SJCRH30 (cell line): ENCODE measurements around the gene IGFBP7. TPM values are rescaled to one million over a fixed set of nuclear protein-coding genes. Genes with fewer than 3 reads are reported as not detected.

ENCODE experiments used
- DNase-seq, 2 experiments: peaks; one replicate each; pipeline ENCODE4 v3.0.0-alpha.2; 2015 to 2020
- H3K27ac ChIP-seq: fragments of 250-450 bp; sonication (Bioruptor Pico); 2 replicates; pipeline ENCODE4 v1.5.1; 2020; ENCODE audit warnings: mild to moderate bottlenecking, moderate library complexity
- H3K27me3 ChIP-seq: fragments of 250-450 bp; sonication (Bioruptor Pico); 2 replicates; pipeline ENCODE4 v1.5.1; 2020; ENCODE audit warnings: mild to moderate bottlenecking, moderate library complexity
- H3K36me3 ChIP-seq: fragments of 250-450 bp; sonication (Bioruptor Pico); 2 replicates; pipeline ENCODE4 v1.5.1; 2020; ENCODE audit warnings: mild to moderate bottlenecking, moderate library complexity
- H3K4me1 ChIP-seq: fragments of 250-450 bp; sonication (Bioruptor Pico); 2 replicates; pipeline ENCODE4 v1.5.1; 2020; ENCODE audit warnings: mild to moderate bottlenecking, moderate library complexity
- H3K4me3 ChIP-seq: fragments of 250-450 bp; sonication (Bioruptor Pico); 2 replicates; pipeline ENCODE4 v1.5.1; 2020; ENCODE audit warnings: mild to moderate bottlenecking, moderate library complexity
- H3K9me3 ChIP-seq: fragments of 250-450 bp; sonication (Bioruptor Pico); replicated peaks from 2 replicates; pipeline ENCODE4 v1.5.1; 2020; ENCODE audit warnings: mild to moderate bottlenecking, moderate library complexity
- total RNA-seq: library from RNA; depleted of rRNA; stranded (reverse); fragments of >200 nt; shearing (Covaris generic); gene quantifications from 2 replicates; pipeline ENCODE4 v1.2.3, GENCODE V29; 2014

Gene IGFBP7
- total RNA-seq, 1 experiment from 2014 or later, result 1.8 TPM

DNA sequence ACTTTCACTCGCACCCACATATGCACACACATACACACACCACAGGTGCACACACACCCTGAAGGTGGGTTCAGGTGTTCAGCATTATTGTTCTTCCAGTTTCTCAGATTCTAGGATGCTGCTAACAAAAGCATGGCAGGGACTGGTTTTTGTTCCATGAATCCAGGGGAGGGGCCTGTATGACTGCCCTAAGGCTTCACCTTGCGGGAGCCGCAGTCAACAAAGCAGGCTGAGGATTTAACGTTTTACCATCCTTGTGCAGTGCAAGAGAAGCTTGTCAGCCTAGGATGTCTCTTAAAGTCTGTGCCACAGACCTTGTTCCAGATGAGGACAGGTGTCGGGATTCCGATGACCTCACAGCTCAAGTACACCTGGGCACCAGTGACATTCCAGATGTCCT, 69.7 kb downstream of the IGFBP7 start:
- no peaks in the 10 kb centered on the region for H3K9me3 ChIP-seq
- no peak overlapping the region for H3K27ac ChIP-seq
- no peak overlapping the region for H3K4me3 ChIP-seq
- no peak for DNase-seq
- no peaks in the 10 kb centered on the region for H3K36me3 ChIP-seq
- H3K27me3 ChIP-seq, result no peaks in the 10 kb centered on the region
- peaks cover 6% of the 10 kb centered on the region; the same call in 1 of the 2 replicates for H3K4me1 ChIP-seq

- Histone ChIP-seq H3K27me3 (no peaks in the 10 kb centered on the region), H3K27ac (no peak overlapping the region), H3K4me1 (peaks cover 1% of the 10 kb centered on the region; the same call in 1 of the 2 replicates), H3K4me3 (no peak overlapping the region), H3K9me3 (no peaks in the 10 kb centered on the region), H3K36me3 (no peaks in the 10 kb centered on the region)
- no peak for DNase-seq
Measured at GRCh38 chr4:57039345-57039744, 70.8 kb downstream of the IGFBP7 start.

DNA sequence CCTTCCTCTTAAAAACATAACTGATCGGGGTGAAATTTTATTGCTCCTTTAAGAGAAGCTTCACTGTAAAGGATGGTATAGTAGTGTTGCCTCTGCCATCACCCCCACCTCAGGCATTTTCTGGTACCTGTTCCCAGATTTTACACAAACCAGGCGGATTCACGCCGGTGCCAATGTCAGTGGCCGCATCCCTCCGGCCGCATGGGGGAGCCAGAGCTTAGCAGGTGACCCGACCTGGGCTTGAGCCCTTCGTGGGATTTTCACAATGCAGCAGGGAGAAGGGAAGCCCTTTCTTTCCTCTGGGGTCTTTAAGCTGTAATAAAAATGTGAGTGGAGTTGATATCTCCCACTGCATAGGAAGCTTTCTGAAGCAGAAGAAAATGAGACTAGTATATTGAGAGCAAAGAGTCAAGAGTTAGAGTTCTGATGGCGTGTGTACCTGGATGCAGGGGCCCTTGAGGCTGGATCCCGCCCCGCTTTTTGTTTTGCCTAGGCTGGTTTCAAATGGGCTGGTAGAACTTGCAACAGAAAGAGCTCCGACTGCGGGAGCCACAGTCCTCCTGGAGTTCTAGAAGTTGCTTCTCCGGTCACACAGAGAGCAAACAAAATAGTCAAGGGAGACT, 72.1 kb downstream of the IGFBP7 start:
- Histone ChIP-seq H3K27ac (no peak overlapping the region), H3K9me3 (no peaks in the 10 kb centered on the region), H3K4me3 (no peak overlapping the region), H3K27me3 (no peaks in the 10 kb centered on the region), H3K36me3 (0 out of 2 replicates have a peak, but pooled peaks cover 4% of the 10 kb centered on the region), H3K4me1 (no peaks in the 10 kb centered on the region; the same call in 1 of the 2 replicates)
- peak; percentile 62 to 79 for DNase-seq

DNA sequence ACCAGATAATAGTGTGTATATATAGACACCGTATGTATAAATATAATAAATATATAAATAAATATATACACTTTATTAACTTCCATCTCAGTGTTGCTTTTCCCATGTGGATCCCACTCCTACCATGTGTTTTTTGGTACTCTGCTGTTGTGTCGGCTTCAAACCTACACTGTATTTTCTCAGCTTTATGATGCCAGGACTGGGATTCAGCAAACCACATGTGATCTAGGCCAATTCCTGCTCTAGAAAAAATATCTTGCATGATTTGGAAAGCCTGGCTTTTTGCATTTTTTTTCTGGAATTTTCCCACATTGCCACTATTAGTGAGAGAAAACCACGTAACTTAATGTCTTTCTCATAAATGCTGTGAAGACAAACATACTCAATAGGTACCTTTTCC, 75.7 kb downstream of the IGFBP7 start:
- H3K9me3 ChIP-seq, result no peaks in the 10 kb centered on the region
- H3K4me1 ChIP-seq, result no peaks in the 10 kb centered on the region; the same call in 1 of the 2 replicates
- H3K27me3 ChIP-seq, result no peaks in the 10 kb centered on the region
- DNase-seq, result no peak
- H3K36me3 ChIP-seq, result peaks cover 39% of the 10 kb centered on the region
- H3K27ac ChIP-seq, result no peak overlapping the region
- no peak overlapping the region for H3K4me3 ChIP-seq

DNA sequence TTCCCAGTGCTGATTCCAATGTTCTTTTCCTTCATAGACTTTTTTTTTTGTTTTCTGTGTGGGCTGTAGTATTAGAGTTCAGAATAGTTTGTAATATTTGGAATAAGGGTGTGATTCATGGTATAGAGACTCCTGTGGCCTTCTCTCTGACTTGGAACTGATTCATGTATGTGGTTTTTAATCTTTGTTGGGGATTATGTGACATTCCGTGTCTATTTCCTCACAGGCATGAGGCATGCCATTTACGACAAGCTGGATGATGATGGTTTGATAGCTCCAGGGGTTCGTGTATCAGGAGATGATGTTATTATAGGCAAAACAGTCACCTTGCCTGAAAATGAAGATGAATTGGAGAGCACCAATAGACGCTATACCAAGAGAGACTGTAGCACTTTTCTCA, 87.1 kb downstream of the IGFBP7 start:
- Histone ChIP-seq H3K27ac (no peak overlapping the region), H3K36me3 (peaks cover 96% of the 10 kb centered on the region)

GRCh38 chr4:57020467-57021101, 89.6 kb downstream of the IGFBP7 start:
- Histone ChIP-seq H3K27me3 (no peaks in the 10 kb centered on the region), H3K9me3 (no peaks in the 10 kb centered on the region), H3K36me3 (peaks cover 93% of the 10 kb centered on the region), H3K4me3 (no peak overlapping the region), H3K4me1 (peaks cover 8% of the 10 kb centered on the region), H3K27ac (no peak overlapping the region)
- no peak for DNase-seq

More for the DNA sequence above, 87.1 kb downstream of the IGFBP7 start:
- no peaks in the 10 kb centered on the region for H3K27me3 ChIP-seq
- H3K4me1 ChIP-seq, result peaks cover 8% of the 10 kb centered on the region
- no peaks in the 10 kb centered on the region for H3K9me3 ChIP-seq
- H3K4me3 ChIP-seq, result no peak overlapping the region
- DNase-seq, result peak; percentile 10 to 36

GRCh38 chr4:57018980-57019379, 91.2 kb downstream of the IGFBP7 start:
- Histone ChIP-seq H3K36me3 (peaks cover 90% of the 10 kb centered on the region), H3K4me1 (peaks cover 8% of the 10 kb centered on the region), H3K9me3 (no peaks in the 10 kb centered on the region), H3K27me3 (no peaks in the 10 kb centered on the region), H3K4me3 (no peak overlapping the region), H3K27ac (no peak overlapping the region)
- no peak for DNase-seq

- Histone ChIP-seq H3K27me3 (no peaks in the 10 kb centered on the region), H3K4me1 (no peaks in the 10 kb centered on the region), H3K4me3 (no peak overlapping the region), H3K36me3 (peaks cover 90% of the 10 kb centered on the region), H3K27ac (no peak overlapping the region), H3K9me3 (no peaks in the 10 kb centered on the region)
- DNase-seq, result no peak
Measured at GRCh38 chr4:57013543-57014120, 96.6 kb downstream of the IGFBP7 start.

DNA sequence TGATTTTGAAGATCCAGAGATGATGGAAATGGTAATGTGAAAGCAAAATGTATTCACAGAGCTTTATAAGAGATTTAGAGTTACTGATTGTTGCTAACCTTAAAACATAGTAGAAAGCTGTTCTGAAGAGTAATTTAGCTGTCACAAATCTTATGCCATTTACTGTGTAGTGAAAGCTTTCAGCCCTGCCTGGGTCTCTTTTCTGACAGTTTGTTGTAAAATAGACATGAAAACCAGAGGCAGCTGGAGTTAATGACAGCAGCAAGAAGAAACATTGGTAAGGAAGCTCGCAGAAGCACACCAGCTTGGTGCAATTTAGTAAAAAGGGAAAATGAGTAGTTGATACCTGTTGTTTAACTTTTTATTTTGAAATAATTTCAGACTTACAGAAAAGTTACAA, 110.4 kb downstream of the IGFBP7 start:
- DNase-seq, result no peak
- Histone ChIP-seq H3K4me1 (no peaks in the 10 kb centered on the region), H3K27me3 (no peaks in the 10 kb centered on the region), H3K27ac (no peak overlapping the region), H3K4me3 (no peak overlapping the region), H3K9me3 (no peaks in the 10 kb centered on the region), H3K36me3 (peaks cover 81% of the 10 kb centered on the region)

- Histone ChIP-seq H3K27ac (no peak overlapping the region), H3K36me3 (peaks cover 83% of the 10 kb centered on the region)
Measured at GRCh38 chr4:56995525-56995924, 114.7 kb downstream of the IGFBP7 start.

DNA sequence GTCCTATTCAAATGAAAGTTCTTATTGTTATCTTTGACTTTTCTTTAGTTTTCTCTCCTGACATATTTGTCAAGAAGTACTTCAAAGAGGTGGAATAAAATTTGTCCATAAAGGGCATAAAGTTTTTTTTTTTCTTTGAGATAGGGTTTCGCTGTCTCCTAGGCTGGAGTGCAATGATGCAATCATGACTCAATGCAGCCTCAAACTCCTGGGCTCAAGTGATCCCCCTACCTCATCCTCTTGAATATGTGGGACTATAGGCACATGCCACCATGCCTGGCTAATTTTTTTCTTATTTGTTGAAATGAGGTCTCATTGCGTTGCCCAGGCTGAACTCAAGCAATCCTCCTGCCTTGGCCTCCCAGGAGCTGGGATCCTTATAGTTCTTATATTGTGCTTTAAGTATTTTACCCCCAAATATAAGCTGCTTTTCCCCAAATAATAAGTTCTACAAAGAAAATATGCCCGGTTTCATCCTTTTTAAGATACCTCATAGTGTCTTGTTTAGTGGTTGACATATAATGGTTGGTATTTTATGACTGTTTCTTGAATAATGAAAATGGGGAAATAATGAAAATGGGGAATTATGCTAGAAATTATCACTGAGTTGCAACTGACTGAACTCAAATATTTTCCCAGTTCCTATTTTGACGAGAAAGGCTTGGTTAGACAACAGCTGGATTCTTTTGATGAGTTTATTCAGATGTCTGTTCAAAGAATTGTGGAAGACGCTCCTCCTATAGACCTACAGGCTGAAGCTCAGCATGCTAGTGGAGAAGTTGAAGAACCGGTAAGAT, 119.9 kb downstream of the IGFBP7 start:
- H3K27me3 ChIP-seq, result no peaks in the 10 kb centered on the region
- no peak overlapping the region for H3K27ac ChIP-seq
- H3K4me1 ChIP-seq, result no peaks in the 10 kb centered on the region
- H3K9me3 ChIP-seq, result no peaks in the 10 kb centered on the region
- peak in 1 of 2 experiments; percentile 13 for DNase-seq
- H3K36me3 ChIP-seq, result peaks cover 84% of the 10 kb centered on the region
- H3K4me3 ChIP-seq, result no peak overlapping the region

More at GRCh38 chr4:56995525-56995924, 114.7 kb downstream of the IGFBP7 start:
- Histone ChIP-seq H3K9me3 (no peaks in the 10 kb centered on the region), H3K27me3 (no peaks in the 10 kb centered on the region), H3K4me1 (no peaks in the 10 kb centered on the region), H3K4me3 (no peak overlapping the region)
- DNase-seq, result peak in 1 of 2 experiments; percentile 25

DNA sequence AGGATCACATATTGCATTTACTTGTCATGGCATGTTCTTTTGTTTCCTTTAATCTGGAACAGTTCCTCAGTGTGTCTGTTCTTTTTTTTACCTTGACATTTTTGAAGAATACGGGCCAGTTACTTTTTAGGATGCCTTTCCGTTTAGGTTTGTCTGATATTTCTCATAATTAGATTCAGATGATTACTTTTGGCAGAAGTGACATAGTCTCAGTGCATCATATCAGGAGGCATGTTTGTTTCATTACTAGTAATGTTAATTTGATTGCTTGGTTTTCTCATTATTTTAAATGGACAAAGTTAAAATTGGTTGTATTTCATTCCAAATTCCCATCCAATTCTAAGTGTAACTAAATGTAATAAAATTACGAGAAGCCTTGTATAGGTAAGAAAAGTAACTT, 123.2 kb downstream of the IGFBP7 start:
- Histone ChIP-seq H3K27me3 (no peaks in the 10 kb centered on the region), H3K9me3 (no peaks in the 10 kb centered on the region), H3K36me3 (peaks cover 67% of the 10 kb centered on the region), H3K27ac (no peak overlapping the region), H3K4me3 (no peak overlapping the region), H3K4me1 (no peaks in the 10 kb centered on the region)
- no peak for DNase-seq

GRCh38 chr4:56986192-56986591, 124.0 kb downstream of the IGFBP7 start:
- Histone ChIP-seq H3K27me3 (no peaks in the 10 kb centered on the region), H3K4me1 (no peaks in the 10 kb centered on the region), H3K36me3 (peaks cover 60% of the 10 kb centered on the region), H3K27ac (no peak overlapping the region), H3K9me3 (no peaks in the 10 kb centered on the region), H3K4me3 (no peak overlapping the region)
- no peak for DNase-seq

DNA sequence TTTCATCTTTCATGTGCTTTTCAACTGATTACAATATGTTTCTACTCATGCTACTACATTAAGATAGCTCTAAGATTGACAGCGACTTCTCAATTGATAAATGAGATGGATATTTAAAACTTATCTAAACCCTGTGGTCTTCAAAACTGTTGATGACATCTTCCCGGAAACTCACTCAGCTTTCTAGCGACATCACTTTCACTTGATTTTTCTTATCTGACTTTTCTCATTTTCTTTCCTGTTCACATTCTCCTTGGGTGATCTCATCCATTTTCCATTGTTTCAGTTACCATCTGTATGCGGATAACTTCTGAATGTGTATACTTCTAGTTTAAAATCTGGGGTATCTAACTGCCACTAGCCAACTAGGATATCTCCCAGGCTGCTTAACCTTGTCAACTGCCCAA, 128.4 kb downstream of the IGFBP7 start:
- Histone ChIP-seq H3K4me1 (no peaks in the 10 kb centered on the region), H3K9me3 (no peaks in the 10 kb centered on the region), H3K27me3 (no peaks in the 10 kb centered on the region), H3K4me3 (no peak overlapping the region), H3K36me3 (peaks cover 25% of the 10 kb centered on the region), H3K27ac (no peak overlapping the region)
- no peak for DNase-seq
